Fibroblast of mammary gland (primary cell): ENCODE results near the gene ZNF775.

Experiments
- DNase-seq: peaks from one replicate; pipeline ENCODE4 v3.0.0-alpha.2; 2010; ENCODE audit warnings: low read depth
- H3K4me3 ChIP-seq: 2 replicates; pipeline ENCODE4 v1.5.1; 2011; ENCODE audit warnings: low read depth, mild to moderate bottlenecking, low read length, moderate library complexity; ENCODE audit not compliant: control insufficient read depth
- TF ChIP-seq, protein P1 (sequence below): conservative IDR thresholded peaks from 2 replicates; pipeline ENCODE4 v1.5.1; 2011; ENCODE audit warnings: low read depth, low read length, inconsistent platforms; ENCODE audit not compliant: control insufficient read depth, insufficient read depth

The ZNF775 gene

DNA sequence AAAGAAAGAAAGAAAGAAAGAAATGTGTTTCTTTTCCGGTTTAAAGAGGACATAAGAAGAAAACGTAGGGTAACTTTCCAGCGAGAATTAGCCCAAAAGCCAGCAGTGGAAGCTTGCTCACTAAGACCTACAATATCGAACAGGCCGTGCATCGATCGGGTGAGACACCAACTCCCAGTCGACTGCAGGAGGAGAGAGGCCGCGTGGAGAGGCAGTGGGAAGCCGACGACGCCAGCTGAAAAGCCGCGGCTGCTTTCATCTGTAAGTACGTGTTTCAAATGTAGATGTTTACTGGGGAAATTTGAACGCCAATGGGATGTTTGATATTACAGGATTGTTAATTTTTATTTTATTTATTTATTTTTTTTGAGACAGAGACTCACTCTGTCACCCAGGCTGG lies 42.7 kb downstream of the ZNF775 start:
- no peak for DNase-seq
- TF ChIP-seq, protein P1, sequence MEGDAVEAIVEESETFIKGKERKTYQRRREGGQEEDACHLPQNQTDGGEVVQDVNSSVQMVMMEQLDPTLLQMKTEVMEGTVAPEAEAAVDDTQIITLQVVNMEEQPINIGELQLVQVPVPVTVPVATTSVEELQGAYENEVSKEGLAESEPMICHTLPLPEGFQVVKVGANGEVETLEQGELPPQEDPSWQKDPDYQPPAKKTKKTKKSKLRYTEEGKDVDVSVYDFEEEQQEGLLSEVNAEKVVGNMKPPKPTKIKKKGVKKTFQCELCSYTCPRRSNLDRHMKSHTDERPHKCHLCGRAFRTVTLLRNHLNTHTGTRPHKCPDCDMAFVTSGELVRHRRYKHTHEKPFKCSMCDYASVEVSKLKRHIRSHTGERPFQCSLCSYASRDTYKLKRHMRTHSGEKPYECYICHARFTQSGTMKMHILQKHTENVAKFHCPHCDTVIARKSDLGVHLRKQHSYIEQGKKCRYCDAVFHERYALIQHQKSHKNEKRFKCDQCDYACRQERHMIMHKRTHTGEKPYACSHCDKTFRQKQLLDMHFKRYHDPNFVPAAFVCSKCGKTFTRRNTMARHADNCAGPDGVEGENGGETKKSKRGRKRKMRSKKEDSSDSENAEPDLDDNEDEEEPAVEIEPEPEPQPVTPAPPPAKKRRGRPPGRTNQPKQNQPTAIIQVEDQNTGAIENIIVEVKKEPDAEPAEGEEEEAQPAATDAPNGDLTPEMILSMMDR: no peak

DNA sequence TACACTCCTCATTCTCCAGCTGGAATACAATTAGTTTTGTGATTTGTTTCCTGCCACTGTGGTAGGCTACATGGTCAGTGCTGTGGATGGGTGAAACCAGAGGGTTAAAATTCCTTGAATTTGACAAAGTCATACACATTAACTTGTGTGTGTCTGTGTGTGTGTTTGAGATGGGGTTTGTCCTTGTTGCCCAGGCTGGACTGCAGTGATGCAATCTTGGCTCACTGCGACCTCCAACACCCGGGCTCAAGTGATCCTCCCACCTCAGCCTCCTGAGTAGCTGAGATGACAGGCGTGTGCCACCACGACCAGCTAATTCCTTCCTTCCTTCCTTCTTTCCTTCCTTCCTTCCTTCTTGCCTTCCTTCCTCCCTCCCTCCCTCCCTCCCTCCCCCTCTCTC lies 46.5 kb downstream of the ZNF775 start:
- no peak for DNase-seq
- no peak overlapping the region for H3K4me3 ChIP-seq
- TF ChIP-seq, protein P1: no peak

More for the DNA sequence above, 42.7 kb downstream of the ZNF775 start:
- H3K4me3 ChIP-seq: no peak overlapping the region

DNA sequence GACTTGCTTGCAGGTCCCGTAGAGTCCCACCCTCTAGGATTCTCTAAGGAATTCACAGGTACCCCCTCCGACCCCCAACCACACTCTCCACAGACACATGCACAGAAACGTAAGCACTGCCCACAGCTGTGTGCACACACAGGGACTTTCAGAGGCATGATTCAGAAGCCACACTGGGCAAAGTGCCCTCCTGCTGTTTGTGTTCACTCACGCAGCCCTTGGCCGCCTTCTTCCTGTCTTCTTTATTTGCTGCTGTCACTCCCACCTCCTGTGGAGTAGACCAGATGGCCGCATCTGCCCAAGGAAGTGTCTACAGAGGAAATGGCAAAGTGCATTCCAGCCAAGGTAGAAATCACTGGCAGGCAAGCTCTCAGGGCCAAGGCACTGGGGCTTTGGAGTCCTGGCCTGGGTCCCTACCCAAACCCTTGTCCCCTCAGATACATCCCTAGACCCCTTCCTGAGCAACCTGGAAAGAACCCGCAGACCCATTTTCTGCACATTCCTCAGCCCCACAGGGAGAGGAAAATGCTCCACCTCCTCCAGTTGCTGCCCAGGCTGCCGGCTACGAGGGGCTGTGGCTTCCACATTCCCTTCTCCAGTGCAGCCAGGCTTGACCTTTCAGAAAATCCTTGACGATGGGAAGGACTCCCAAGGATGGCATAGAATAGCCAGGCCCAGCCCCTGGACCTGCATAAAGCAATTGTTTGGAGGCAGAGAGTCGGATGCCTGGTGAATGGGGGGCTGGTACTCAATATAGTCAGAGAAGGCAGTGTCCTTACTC lies 49.7 kb downstream of the ZNF775 start:
- no peak overlapping the region for H3K4me3 ChIP-seq
- peak; percentile 82 for DNase-seq
- TF ChIP-seq, protein P1: no peak

DNA sequence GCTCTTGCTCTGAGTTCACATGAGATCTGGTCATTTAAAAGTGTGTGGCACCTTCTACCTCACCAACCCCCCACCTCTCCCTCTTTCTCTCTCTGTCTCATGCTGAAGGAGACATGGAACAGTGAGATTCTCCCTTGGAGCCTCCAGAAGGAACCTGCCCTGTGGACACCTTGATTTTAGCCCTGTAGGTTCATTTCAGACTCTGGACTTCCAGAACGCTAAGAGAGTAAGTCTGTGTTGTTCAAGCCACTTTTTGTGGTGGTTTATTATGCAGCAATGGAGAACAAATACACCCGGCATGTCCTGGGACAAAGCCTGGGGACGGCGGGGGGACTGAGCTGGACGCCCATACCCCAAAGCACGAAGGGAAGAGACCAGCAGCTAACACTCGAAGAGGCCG lies 50.6 kb downstream of the ZNF775 start:
- TF ChIP-seq, protein P1: no peak
- DNase-seq: no peak
- H3K4me3 ChIP-seq: no peak overlapping the region

DNA sequence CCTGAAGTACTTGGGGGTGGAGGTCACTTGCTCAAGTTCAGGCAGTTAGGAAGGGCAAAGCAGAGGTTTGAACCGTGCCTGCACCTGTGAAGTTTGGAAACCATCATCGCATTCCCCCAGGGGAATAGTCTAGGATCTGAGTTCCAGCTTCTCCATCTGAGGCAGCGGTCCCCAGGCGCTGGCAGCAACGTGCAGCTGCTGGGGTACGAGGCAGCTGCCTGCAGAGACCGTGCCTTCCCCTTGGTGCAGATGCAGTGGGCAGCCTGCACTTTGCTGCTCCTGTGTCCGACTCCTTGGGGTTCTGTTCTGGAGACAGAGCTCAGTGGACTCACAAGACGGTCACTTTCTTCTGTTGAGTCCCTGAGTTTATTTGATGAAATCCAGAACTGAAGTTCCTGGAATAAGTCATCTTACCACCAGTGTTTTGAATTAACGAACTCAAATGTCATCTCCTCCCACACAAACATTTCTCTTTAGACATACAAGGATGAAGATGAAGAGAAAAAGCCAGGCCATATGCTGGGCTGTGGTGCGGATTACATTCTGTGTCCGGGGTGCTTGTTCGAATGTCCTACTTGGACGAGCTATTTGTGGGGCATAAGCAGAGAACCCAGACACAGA lies 51.4 kb downstream of the ZNF775 start:
- peak; percentile 22 for DNase-seq
- TF ChIP-seq, protein P1: no peak

DNA sequence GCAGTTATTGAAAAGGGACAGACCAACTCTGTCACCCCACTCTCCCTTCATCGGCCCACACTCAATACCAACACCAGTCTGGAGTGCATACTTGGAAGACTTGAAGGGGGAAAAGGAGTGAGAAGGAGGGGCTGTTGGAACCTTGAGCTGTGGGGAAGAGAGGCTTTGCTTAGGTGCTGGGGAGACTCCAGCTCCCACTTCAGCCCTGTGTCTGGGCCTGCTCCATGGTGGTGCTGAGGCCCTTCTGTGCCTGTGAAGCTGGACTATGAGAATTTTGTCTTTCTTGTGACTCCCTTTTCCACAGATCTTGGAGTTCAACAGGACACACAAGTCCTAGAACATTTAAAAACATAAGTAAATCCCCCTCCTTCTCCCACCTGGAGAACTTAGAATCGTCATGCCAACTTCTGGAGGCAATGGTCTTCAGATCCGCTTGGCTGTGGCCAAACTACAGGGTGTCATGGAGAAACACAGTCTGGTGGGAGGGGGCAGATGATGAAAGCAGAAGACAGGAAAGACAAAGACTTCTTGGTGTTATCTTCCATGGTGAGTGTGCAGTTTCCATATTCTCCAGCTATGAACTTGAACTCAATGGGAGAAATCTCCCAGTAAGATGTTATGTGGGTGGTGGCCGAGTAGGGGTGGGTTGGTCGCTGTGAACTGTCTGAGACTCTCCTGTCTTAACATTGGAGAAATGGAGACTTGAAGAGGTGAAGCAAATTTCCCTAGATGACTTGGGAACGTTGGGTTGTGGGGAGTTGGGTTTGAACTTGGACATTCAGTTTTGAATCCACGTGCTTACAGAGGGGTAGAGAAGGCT lies 52.9 kb downstream of the ZNF775 start:
- no peak overlapping the region for H3K4me3 ChIP-seq
- TF ChIP-seq, protein P1: no peak
- DNase-seq: no peak

More for the DNA sequence above, 51.4 kb downstream of the ZNF775 start:
- no peak overlapping the region for H3K4me3 ChIP-seq
